Measurements from ENCODE around the gene ITGB3BP. TPM values are rescaled to one million over a fixed set of nuclear protein-coding genes. Genes with fewer than 3 reads are reported as not detected.

ITGB3BP gene
- total and polyA plus RNA-seq, 2 of the 4 experiments (the other 2 are of a cell fraction) = 8.1 to 11.9 TPM

GRCh38 chr1:63548877-63549276 is 25.9 kb upstream of the ITGB3BP start:
- H2AK5ac ChIP-seq (ENCODE audit: low read depth, low read length) = no peak overlapping the region
- BruUV-seq (replicated peaks) = no TSS peak
- H3K4ac ChIP-seq (ENCODE audit: low read depth, low read length) = no peak overlapping the region
- dilution Hi-C loops (cut with HindIII; ENCODE audit: low sequenced_read_pairs, unreplicated experiment) (no loop called here), in situ Hi-C loops (cut with MboI; ENCODE audit: low sequenced_read_pairs) (loop anchor here (25.0 kb wide), 1 partner anchor 712 kb away; no protein-coding TSS in a partner anchor), intact Hi-C loops (cut with micrococcal nuclease) (no loop called here)
- no peak overlapping the region for H2BK120ac ChIP-seq (ENCODE audit: low read depth, low read length)
- no peak overlapping the region for H3K56ac ChIP-seq (ENCODE audit: extremely low read depth, insufficient read depth, low read length)
- no peak for ATAC-seq (ENCODE audit: low read depth)
- no peak for DNase-seq
- H3K14ac ChIP-seq (replicated peaks; ENCODE audit: low read depth, low read length) = no peak overlapping the region
- no peak overlapping the region for H3K23ac ChIP-seq (ENCODE audit: low read depth, low read length)
- H3K79me1 ChIP-seq (ENCODE audit: low read depth in 1 of 2, low read length in 2 of 2) = no peaks in the 10 kb centered on the region
- no peaks in the 10 kb centered on the region for H3K9me3 ChIP-seq (ENCODE audit: control insufficient read depth, insufficient read depth, low read length)
- no peak overlapping the region for H4K91ac ChIP-seq (ENCODE audit: insufficient read depth, low read depth, low read length)
- ChIA-PET POLR2A (ENCODE audit: unreplicated experiment) (no interaction called here), CTCF (no interaction called here)
- TF ChIP-seq FOS (IDR thresholded peaks at IDR 0.05; ENCODE audit: low read depth, low read length) (no peak), CHD1 (IDR thresholded peaks at IDR 0.05; ENCODE audit: low read depth, low read length) (no peak), MAZ (IDR thresholded peaks at IDR 0.05; ENCODE audit: borderline replicate concordance, low read depth, low read length) (no peak), CEBPB (IDR thresholded peaks at IDR 0.05; ENCODE audit: low read depth, low read length) (no peak), RFX5 (IDR thresholded peaks at IDR 0.05; ENCODE audit: low read depth, low read length) (no peak), USF2 (IDR thresholded peaks at IDR 0.05; ENCODE audit: low read depth, low read length) (no peak), RCOR1 (IDR thresholded peaks at IDR 0.05; ENCODE audit: insufficient replicate concordance, low read length) (no peak), SMC3 (IDR thresholded peaks at IDR 0.05; ENCODE audit: low read depth, low read length) (no peak), BHLHE40 (IDR thresholded peaks at IDR 0.05; ENCODE audit: low read depth, low read length) (no peak), MAFK (IDR thresholded peaks at IDR 0.05; ENCODE audit: low read depth, low read length) (no peak), ELK1 (IDR thresholded peaks at IDR 0.05; ENCODE audit: borderline replicate concordance, low read depth, low read length) (no peak)
- no peak overlapping the region for H3K4me2 ChIP-seq (ENCODE audit: low read depth, low read length)
- H2AFZ ChIP-seq (replicated peaks; ENCODE audit: low read length, poor library complexity) = no peak overlapping the region
- H3K27me3 ChIP-seq (ENCODE audit: control insufficient read depth, insufficient read depth, low read length) = no peaks in the 10 kb centered on the region
- H3K9me1 ChIP-seq (ENCODE audit: insufficient read depth, low read length) = peaks cover 8% of the 10 kb centered on the region
- H3K9ac ChIP-seq (ENCODE audit: low read depth, low read length) = no peak overlapping the region
- no peak overlapping the region for H3K27ac ChIP-seq (ENCODE audit: insufficient read depth, low read length)
- H3K18ac ChIP-seq (ENCODE audit: low read depth, low read length) = no peak overlapping the region
- no peak overlapping the region for H4K5ac ChIP-seq (ENCODE audit: low read depth, low read length)
- no peaks in the 10 kb centered on the region for H3K4me1 ChIP-seq (ENCODE audit: control insufficient read depth, insufficient read depth, low read length)
- no peak overlapping the region for H2AK9ac ChIP-seq (replicated peaks; ENCODE audit: low read depth, low read length, poor library complexity)
- H3K36me3 ChIP-seq (ENCODE audit: control insufficient read depth, insufficient read depth, low read length) = no peaks in the 10 kb centered on the region
- 100% methylated on average over 7 of the region's 13 CpGs; no CpG with 5 or more reads in 1 of the 2 experiments for WGBS, 2 experiments (ENCODE audit: extremely low coverage in 2 of 2, insufficient read length in 1 of 2)
- no peak overlapping the region for H4K8ac ChIP-seq (ENCODE audit: low read depth in 2 of 2, low read length in 2 of 2)
- H2BK5ac ChIP-seq (ENCODE audit: low read depth, low read length, poor library complexity, severe bottlenecking) = no peak overlapping the region
- no peak overlapping the region for H2BK20ac ChIP-seq (ENCODE audit: low read depth, low read length)
- no peak overlapping the region for H3K4me3 ChIP-seq (ENCODE audit: insufficient read depth, low read depth, low read length)
- H4K20me1 ChIP-seq (ENCODE audit: insufficient read depth, low read length) = no peaks in the 10 kb centered on the region
- H2BK15ac ChIP-seq (ENCODE audit: low read depth, low read length) = no peak overlapping the region
